HL-60 (cell line): Measurements from ENCODE around the gene FAM184A.

Experiments
- GABPA ChIP-seq: IDR thresholded peaks from 2 replicates; pipeline ENCODE4 v1.6.1; 2012; ENCODE audit warnings: low read depth
- POLR2AphosphoS5 ChIP-seq: IDR thresholded peaks from 2 replicates; pipeline ENCODE4 v1.6.1; 2012; ENCODE audit warnings: low read depth
- TF ChIP-seq, protein P1 (sequence below): IDR thresholded peaks from one replicate; pipeline ENCODE4 v1.5.1; 2011; ENCODE audit warnings: low read length, control low read depth, inconsistent platforms; ENCODE audit not compliant: insufficient read depth

DNA sequence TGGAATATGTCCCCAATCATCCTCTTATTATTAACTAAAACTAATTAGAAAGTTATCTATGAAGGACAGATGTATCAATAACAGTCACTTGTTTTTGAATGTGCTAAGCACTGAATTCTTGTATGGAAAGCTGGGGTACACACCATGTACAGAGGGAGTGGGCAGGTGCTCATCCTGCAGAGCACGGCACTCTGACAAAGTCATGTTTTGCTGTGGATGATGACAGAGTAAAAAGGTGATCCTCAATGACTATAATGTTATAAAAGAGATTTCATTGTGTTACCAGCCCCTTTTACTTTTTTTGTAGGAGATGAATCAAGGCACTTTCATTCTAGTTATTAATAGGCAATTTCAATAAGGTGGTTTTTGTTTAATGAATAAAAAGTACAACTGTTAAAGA, 92.2 kb downstream of the FAM184A start:
- TF ChIP-seq, protein P1, sequence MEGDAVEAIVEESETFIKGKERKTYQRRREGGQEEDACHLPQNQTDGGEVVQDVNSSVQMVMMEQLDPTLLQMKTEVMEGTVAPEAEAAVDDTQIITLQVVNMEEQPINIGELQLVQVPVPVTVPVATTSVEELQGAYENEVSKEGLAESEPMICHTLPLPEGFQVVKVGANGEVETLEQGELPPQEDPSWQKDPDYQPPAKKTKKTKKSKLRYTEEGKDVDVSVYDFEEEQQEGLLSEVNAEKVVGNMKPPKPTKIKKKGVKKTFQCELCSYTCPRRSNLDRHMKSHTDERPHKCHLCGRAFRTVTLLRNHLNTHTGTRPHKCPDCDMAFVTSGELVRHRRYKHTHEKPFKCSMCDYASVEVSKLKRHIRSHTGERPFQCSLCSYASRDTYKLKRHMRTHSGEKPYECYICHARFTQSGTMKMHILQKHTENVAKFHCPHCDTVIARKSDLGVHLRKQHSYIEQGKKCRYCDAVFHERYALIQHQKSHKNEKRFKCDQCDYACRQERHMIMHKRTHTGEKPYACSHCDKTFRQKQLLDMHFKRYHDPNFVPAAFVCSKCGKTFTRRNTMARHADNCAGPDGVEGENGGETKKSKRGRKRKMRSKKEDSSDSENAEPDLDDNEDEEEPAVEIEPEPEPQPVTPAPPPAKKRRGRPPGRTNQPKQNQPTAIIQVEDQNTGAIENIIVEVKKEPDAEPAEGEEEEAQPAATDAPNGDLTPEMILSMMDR = no peak
- TF ChIP-seq POLR2AphosphoS5 = no peak
- TF ChIP-seq GABPA = no peak
